HG03521 (cell line): ENCODE results near the gene SORCS1.

Experiments used
- ATAC-seq: cut with Tn5 transposase; IDR thresholded peaks from one replicate; pipeline ENCODE4 v1.9.1; 2021; ENCODE audit warnings: mild to moderate bottlenecking, moderate library complexity; ENCODE audit not compliant: unreplicated experiment

The SORCS1 gene

DNA sequence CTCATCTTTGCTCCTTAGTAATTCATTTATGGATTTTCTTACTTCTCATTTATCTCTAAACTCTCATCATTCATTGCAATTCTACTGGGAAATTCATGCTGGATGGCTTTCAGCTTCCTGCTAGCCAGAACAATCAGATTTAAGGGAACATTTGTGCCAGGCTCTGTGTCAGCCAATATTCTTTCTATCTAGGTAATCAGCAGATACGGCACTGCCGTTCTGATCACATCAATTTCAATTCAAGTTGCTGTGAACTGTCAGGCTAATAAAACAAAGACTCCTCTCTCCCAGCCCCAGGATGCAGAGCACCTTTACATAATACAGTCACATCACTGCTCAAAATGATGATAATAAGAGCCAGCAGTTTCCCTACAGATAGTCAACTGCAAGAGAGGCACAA, 468.3 kb downstream of the SORCS1 start:
- no peak for ATAC-seq

DNA sequence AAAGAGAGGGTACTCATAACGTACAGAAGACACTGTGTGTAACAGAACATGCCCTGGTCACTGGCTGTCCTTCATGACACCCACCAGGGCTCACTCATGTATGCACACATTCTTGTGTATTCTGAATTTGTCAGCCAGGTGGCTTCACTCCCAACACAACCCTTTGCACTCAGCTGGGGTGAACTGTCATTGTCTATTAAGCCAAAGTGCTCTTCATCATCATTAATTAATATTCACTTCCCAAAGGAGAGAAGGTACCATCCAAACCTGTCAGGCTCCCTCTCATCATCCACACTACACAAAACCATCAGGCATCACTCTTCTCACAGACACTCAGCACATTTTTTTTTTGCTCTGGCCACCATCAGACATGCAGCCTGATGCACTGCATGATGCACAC, 469.8 kb downstream of the SORCS1 start:
- ATAC-seq: no peak

DNA sequence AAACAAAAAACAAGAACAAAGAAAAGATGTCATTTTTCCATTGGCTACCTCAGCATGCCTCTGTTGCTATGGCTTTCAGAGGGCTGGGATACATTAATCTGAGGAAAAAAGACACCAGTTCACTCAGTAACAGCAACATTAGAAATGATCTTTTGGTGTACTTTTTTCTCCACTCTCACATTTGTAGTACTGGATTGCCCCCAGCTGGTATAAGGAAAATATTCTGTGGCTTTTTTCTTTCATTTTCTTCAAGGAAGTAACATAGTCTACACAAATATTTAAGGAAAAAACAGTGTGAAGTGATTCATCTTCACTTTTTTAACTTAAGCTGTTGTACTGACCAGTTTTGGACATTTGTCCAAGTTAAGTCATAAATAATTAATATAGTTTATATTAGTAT, 482.3 kb downstream of the SORCS1 start:
- no peak for ATAC-seq

DNA sequence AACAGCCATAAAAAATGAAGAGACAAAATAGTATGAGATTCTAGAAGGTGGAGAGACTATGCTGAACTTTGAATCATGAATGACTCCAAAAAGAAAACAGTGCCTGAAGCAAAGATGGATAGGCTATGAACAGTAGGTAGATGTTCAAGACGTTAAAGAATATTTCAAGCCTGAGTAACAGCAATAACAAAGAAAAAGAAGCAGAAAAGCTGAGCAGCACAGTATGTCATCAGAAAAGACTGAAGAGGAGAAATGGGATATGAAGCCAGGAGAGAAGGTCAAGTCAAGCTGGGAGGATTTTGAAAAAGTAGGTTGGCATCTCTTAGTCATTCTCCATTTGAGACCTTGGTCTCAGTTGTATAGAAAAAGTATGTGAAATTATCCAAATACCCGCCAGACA, 484.4 kb downstream of the SORCS1 start:
- no peak for ATAC-seq

DNA sequence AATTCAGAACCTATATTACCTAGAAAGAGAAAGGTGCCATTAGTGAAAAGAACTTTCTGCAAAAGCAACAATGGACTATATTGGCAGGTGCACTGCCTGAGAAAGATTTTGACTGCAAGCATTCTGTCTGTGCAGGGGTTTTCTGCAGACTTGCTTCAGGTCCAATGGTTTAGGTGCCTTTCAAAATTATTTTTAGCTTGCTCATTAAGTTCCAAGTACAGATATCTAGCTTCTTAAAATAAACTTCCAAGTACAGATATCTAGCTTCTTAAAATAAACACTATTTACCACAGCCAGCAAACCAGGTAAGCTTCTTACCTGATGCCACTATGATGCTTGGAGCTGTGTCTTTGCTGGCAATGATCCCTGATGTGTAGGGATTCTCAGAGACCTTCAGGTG, 485.2 kb downstream of the SORCS1 start:
- ATAC-seq: no peak

DNA sequence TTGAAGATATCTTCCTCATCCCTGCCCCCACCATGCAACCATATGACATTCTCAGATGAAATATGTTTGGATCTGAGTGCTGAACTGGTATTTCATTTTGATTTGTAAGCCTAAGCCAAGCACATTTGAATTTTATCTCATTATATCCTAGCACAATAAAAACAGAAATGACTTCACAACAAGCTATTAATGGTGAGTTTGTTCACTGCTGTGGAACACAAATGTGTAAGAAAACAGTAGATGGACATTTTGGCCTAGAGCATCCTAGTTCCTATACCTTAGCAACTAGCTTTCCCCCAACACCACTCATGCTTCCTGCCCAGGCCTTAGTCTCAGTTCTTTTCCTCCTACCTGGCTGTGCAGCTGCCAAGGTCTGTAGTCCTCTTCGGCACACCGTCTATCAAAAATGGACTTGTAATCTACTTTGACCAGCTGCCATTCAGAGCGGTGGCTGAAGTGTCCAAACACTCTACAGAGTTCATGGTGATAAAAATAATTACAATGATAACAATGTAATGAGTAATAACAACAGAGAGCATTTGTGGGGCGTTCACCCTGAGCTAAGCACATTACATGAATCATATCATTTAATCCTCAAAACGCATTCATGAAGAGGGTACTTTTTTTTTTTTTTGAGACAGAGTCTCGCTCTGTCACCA, 491.9 kb downstream of the SORCS1 start:
- no peak for ATAC-seq

DNA sequence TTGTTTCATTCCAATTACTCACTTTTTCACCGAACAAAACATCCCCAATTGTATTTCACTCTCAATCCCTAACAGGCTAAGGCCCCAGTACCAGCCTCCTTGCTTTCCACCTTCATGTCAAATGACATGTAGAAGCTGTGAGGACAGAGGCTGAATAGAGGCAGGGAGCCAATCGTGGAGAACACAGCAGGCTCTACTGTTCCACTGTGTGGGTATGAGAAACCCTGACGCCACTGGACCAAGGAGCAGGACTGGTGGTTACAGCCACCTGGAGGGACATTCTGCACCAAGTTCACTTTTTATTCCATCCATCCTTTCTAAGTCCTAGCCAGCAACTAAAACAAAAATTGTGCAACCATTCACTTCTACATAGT, 502.8 kb downstream of the SORCS1 start:
- ATAC-seq: no peak

DNA sequence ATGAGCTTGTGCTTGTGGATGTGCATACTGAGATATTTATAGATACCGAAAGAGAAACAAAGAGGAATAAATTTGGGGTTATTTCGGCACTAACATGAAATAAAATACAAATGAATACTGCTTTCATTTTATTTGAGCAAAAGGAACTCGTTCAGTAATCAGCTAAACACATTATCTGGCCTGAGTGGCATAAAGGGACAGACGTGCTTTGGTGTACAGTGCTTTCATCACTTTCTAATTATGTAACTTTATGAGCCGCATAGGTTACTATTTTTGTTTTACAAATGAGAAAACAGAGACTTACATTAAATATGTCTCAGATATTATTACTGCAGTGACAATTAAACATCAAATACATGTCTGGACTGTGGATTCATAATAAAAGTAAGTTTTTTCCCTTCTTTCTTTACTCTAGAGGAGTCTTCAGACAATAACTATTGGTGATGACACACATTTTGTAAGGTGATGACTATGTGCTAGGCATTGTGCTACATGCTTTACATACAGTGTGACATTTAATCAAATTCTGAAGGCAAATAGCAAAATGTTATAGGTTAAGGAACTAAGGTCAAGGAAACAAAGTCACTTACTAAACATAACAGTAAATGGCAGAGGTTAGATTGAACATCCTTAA, 503.3 kb downstream of the SORCS1 start:
- ATAC-seq: no peak

DNA sequence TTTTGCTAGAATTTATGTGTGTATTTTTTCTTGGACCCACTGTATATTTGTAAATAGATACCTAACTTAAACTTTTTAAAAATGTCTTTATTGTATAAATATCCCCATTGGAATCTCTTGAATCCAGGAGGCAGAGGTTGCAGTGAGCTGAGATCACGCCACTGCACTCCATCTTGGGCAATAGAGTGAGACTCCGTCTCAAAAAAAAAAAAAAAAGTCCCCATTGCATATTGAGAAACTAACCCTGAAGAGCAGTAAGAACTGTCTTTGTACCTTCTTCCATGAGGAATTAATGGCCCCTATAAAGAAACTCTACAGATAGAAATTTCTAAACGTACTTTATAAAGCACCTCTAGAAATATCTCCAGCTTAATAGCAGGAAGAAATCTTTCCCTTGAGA, 504.0 kb downstream of the SORCS1 start:
- ATAC-seq: no peak

DNA sequence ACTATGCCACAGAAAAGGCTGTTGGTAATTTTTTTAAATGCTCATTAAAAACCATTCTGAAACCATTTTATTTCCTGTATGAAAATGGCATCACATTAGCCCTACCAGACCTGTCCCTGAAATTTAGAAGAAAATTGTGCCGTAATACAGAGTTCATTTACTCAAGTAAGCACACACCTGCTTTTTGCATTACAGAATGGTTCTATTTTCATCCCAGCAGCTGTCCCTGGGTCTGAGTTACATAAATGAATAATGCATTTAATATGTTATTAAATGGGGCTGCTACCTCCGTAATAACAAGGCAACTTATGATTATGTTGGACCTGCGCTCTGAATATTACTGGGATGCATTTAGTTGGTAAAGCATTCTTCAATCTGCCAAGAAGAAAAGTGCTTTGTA, 508.9 kb downstream of the SORCS1 start:
- no peak for ATAC-seq

DNA sequence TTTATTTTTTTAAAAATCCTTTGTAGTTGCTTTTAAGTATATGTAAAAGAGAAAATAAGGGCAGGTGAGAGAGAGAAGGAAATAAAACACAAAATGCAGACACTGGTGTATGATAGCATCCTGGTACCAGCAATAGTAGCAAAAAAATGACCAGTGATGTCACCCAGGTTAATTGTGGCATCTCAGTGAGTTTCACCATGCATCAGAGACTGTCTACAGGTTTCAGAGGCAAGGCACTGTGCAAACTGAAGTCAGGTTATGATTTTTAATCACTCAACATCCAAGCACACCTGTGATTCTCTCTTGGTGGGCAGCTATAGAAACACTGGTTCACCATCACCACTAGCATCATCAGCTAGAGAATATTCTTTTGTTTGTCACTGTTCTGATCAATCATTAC, 509.3 kb downstream of the SORCS1 start:
- ATAC-seq: no peak

DNA sequence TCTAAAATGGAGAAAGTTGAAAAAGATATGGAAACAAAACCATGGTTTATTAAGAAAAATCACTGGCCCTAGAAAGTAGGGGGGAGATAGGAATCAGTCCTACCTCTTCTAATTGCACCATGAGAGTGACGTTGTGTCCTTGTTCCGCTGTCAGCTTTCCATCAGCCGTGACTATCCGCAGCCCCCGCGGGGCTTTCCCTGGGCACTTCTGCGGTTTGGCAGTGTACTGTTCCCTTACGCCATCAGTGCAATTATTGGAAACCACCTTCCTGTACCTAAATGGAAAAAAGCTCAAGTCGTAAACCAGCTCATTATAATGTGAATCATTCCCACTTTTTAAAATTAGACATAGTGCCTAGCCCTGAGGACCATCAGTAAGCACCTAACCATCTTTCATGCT, 512.2 kb downstream of the SORCS1 start:
- no peak for ATAC-seq

DNA sequence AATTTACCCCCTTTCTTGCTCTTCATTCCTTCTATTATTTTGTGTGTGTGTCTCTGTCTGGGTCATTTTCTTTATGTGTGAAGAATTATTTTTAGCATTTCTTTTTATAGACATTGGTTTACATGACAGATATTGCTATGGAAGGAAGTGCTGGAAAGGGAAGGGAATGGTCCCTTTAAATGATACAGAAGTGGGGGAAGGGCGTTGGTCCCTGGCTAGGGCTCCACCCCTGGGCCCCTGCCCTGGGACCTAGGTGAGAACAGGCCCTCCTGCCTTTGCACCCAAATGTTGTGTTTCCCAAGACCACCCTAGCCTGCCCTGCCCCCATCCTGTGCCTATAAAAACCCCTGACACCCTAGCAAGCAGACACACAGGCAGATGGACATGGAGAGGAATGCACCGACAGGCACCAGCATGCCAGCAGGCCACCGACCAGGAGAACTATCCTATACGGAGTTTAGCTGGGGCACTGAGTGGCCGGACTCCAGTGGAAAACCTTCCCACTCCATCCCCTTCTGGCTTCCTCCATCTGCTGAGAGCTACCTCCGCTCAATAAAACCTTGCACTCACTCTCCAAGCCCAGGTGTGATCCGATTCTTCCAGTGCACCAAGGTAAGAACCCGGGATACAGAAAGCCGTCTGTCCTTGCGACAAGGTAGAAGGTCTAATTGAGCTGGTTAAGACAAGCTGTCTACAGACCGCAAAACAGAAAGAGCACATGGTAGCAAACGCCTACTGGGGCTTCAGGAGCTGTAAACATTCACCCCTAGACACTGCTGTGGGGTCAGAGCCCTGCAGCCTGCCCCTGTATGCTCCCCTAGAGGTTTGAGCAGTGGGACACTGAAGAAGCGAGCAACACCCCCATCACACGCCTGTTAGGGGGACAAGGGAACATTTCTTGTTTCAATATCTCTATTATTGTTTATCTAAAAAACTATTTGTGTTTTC, 515.7 kb downstream of the SORCS1 start:
- no peak for ATAC-seq

DNA sequence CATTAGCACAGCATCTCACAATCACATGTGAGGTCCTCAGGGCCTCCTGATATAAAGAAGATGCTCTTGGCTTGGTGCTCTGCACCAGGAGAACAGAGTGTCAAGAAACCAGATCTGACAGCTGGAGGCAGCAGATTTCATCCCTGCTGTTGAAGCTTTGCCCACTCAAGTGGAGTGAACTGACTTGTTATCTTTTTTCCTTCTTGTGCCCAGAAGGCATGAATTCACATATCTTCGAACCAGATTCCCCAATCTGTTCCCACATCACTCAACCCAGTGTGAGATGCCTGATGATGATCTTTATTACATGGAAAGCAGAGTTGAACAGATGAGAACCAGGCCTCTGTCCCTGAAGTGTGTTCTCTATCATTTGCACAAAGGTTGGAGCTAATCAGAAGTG, 521.0 kb downstream of the SORCS1 start:
- no peak for ATAC-seq

DNA sequence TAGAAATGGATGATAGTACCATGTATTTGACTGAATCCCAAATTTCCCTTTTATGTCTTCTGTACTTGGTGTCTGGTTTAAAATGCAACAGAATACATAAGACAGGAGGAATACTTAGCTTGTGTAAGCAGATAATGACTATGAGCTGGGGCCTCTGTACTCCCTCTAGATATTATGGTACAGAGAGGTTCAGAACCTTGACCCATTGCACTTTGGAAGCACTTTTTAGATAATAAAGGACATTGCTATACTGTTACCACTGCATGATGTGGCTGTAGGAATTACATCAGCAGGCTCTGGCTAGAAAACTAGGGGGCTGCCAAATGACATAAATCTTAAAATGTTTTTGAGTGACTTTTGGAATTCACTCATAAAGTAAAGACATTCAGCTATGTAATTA, 526.6 kb downstream of the SORCS1 start:
- ATAC-seq: no peak

DNA sequence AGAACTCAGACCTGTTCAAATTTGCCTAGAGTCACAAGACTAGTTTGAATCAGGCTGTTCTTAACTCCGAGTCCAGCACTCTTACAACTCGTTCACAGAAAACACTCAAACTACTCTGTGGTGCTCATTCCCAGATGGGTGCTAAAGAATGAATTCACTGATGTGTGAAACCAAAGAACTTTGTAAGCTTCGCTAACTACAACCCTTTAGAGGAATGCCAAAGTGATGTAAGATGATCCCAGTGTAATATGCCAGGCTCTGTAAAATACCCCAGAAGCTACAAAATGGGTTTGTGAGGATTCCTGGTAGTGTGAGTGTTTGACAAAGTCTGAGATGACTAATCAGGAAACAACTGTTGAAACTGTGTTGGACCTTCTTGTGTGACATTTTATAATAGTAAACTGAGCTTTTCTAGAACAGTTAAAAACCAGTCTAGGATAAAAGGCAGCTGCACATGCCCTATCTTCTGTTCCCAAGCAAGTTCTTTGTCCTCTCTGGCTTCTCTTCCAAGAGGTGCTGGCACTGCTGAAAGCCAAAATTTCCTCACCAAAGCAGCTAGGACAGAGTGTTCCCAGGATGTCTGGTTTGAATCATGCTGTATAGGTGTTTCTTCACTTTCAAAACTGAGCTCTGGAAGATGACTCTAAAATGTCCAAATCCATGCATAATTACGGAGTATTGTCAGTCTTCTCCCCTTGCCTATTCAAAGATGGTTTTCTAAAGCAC, 527.6 kb downstream of the SORCS1 start:
- ATAC-seq: no peak

DNA sequence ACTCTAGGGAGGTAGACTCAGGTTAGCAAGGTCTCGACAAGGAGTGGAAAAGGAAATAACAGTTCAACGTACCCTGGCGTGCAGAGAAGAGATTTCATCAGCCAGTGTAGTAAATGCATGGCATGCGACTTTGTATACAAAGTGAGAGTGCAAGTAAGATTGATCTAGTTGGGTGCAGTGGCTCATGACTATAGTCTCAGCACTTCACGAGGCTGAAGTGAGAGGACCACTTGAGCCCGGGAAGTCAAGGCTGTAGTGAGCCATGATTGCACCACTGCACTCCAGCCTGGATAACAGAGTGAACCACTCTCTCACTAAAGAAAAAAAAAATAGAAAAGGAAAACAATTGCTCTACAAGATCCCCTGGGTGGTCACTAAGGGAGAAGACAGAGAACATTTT, 528.6 kb downstream of the SORCS1 start:
- ATAC-seq: no peak

DNA sequence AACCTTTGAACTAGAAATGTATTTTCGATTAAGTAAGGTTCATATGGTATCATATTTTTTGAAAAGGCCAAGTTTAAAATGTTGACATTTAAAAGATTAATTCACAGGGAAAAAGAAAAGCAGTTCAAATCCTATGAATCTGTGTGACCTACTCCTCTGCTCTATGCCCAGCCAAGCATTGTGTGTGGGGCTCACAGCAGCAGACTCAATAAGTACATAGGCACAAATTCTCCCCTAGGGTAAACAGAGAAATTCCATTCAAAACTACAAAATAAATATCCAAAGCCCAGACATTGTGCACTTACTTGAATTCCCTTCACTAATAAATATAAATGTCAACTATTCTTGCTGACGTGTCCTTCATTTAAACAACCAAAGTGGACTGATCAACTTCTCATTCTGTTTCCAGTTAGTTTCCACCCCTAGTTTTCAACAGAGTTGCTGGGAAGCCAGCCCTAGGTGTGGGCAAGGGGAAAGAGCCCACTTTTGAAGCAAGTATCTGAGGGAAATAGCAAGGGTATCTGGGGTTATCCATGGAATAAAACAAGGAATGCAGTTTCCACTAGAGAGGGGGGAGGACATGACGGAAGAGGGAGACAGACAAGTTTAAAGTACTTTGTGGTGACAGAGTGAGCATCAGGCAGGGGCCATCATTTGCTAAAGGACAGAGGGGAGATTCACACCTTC, 533.3 kb downstream of the SORCS1 start:
- ATAC-seq: no peak

DNA sequence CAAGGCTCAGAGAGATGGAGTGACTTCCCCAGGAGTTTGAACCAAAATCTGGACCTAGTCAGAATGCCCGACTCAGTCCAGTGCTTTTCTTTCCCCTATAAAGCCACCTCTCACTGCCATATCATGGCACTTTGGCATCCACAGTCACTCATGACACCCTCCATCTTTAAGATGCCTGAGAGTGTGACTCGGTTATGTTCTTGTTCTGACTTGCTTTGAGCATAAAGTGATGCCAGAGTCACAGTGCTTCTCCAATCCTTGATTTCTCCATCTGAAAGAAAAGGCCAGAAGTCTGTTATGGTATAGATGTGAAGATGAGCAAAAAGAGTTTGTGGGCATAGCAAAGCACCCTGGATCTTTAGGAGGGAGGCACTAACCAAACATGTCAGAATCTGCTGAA, 538.1 kb downstream of the SORCS1 start:
- ATAC-seq: no peak

DNA sequence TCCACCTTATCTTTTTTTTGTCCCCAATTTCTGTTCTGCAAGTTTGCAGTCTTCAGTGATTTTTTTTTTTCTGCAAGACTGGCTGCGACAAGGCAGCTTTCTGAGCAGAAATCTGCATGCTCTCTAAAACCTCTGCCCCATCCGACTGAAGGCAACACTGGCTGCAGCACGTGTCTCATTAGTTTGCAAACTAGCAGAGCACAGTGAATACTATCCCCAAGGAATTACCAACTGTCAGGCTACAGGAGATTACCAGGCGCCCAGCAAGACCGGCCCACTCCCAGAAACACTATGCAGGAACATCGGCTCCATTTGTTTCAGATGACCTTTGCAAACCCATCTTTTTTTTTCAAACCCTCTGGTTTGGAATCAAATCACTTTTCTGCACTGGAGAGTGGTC, 538.8 kb downstream of the SORCS1 start:
- no peak for ATAC-seq

DNA sequence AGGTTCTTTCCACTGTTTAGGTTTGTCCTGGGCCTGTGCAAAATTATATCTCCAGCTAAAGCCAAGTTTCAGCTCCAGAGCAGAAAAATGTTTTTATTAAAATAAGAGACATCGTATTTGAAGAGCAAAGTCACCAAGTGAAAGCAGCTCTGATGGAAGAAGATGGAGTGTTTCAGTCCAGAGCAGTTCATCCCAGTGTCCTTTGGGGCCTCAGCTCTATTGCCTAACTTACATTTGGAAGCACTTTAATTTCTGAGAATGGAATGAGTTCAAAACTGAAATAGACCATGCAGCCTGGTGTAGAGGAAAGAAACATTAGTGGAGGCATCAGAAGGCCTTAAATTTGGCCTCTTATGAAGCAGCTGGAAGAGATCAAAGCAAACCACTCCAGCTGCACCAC, 545.2 kb downstream of the SORCS1 start:
- ATAC-seq: no peak
